ENCODE results near the gene ADH5. TPM values are rescaled to one million over a fixed set of nuclear protein-coding genes. Genes with fewer than 3 reads are reported as not detected.

Gene ADH5
- total RNA-seq, result 153 and 171 TPM in 2 replicates

GRCh38 chr4:99088481-99089365, at the start of gene ADH5:
Gene ADH5 (minus strand): TSS chr4:99088788. CDS start chr4:99088700, 88 bp downstream.

Other genes with a start within 250 kb of the ADH5 start
- 110 and 135 TPM in 2 replicates for gene EIF4E, start 159.7 kb downstream of the ADH5 start, total RNA-seq
- gene METAP1, start 93.1 kb downstream of the ADH5 start, total RNA-seq, result 75.6 and 76.7 TPM in 2 replicates
- gene ADH4, start 55.5 kb upstream of the ADH5 start, total RNA-seq, result not detected in 2 replicates
- not detected in 2 replicates for gene ADH6, start 130.5 kb upstream of the ADH5 start, total RNA-seq
- gene ADH1A, start 202.2 kb upstream of the ADH5 start, total RNA-seq, result not detected in 2 replicates
- not detected in 2 replicates for gene ADH1B, start 232.6 kb upstream of the ADH5 start, total RNA-seq

Data from hair follicular keratinocyte (primary cell).